H1 (cell line): ENCODE data around the gene FAM193A. TPM values are rescaled to one million over a fixed set of nuclear protein-coding genes. Genes with fewer than 3 reads are reported as not detected.

Source experiments
- POU5F1 ChIP-seq: IDR thresholded peaks from 2 replicates; pipeline ENCODE4 v1.6.1; 2011; ENCODE audit warnings: low read depth, mild to moderate bottlenecking, low read length, moderate library complexity
- SP2 ChIP-seq: IDR thresholded peaks from 2 replicates; pipeline ENCODE4 v1.6.1; 2012; ENCODE audit warnings: mild to moderate bottlenecking, low read length, inconsistent platforms
- polyA plus RNA-seq, 7 experiments: library from polyadenylated mRNA; depleted of rRNA in 3 of 7; stranded (reverse) in 5 of 7; unstranded in 2 of 7; fragments of >200 nt in 5 of 7; fragments of 200-250 nt in 2 of 7; gene quantifications; 1 replicate in 5 of 7; 2 replicates in 1 of 7; 4 replicates in 1 of 7; pipeline versions ENCODE4 v1.2.1 to v1.2.3, GENCODE V29; 2011 to 2013; ENCODE audit warnings: missing spikeins in 2 of 7, mixed read lengths in 2 of 7
- total RNA-seq: library from RNA; stranded (reverse); fragmentation: NEBNext Ultra II Directional; extraction: Animal tissue kit (Norgen Biotek cat#: 25700); gene quantifications from 2 replicates; pipeline ENCODE4 v1.2.1, GENCODE V29; 2021

Gene FAM193A
- total and polyA plus RNA-seq, 2 of the 8 experiments (the other 6 are each of a cell fraction or from before 2014, with no cell fraction given): 8.7 to 26.2 TPM

DNA sequence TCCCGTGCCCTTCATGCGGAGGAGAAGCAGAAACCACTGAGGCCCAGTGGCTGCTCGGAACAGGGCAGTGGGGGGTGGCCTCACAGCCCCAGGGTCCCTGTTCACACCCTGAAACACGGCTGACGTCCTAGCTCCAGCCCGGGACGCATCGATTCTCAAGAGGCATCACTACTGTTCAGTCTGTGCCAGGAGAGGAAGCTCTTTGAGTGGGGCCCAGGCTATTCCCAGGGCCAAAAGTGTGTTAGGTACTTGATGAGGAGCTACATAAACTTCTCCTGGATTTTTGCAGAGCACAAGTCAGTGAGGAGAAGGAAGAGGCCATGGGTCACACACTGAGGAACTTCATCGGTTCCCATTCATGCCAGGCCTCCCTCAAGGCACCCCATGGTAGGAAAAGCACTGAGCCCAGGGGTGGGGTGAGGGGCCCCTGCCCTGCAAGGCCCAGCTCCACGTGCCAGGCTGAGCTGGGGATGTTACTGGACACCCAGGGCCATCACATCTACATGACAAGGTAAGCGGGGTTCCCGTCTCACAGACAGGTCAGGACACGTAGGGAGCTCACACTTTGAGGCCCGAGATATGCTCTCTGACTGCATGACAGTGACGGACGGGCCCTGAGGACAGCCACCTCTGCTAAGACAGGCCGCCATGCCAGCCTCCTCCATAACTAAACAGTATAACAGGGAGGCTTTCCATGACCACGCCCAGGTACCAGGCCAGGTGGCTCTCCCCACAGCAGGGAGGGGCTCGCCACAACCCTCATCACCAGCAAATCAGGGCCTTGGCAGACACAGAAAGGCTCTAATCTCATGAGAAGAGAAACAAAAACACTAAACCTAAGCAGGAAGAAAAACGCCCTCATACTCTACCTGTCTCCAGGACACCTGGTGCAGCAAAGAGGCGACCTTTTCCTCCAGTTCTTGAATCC lies 207.3 kb downstream of the FAM193A start (continued):
- TF ChIP-seq POU5F1 (no peak), SP2 (no peak)
